ENCODE data around the gene TBC1D14. TPM values are rescaled to one million over a fixed set of nuclear protein-coding genes. Genes with fewer than 3 reads are reported as not detected.

The TBC1D14 gene
- total RNA-seq, 1 donor from 2014 or later = 68.2 TPM

- intact Hi-C loops (cut with DNase I) = no loop called here
- ATAC-seq = peak; percentile 98
Observed at GRCh38 chr4:7042503-7043283, 133.1 kb downstream of the TBC1D14 start.

GRCh38 chr4:7043284-7044136, 133.9 kb downstream of the TBC1D14 start, which contains the start of gene TADA2B:
Gene TADA2B, plus strand, starts transcription at chr4:7043372. Its CDS starts 208 bp downstream, at chr4:7043580.
- DNase-seq (ENCODE audit: low spot score) = peak; percentile 71
- intact Hi-C loops (cut with DNase I) = no loop called here
- peak; percentile 1 for ATAC-seq

More at GRCh38 chr4:7042503-7043283, 133.1 kb downstream of the TBC1D14 start:
- DNase-seq (ENCODE audit: low spot score) = peak; percentile 97

GRCh38 chr4:7044137-7044930, 134.7 kb downstream of the TBC1D14 start:
- no peak for DNase-seq (ENCODE audit: low spot score)
- intact Hi-C loops (cut with DNase I) = no loop called here

GRCh38 chr4:7045553-7045952, 135.9 kb downstream of the TBC1D14 start:
- ATAC-seq = no peak
- intact Hi-C loops (cut with DNase I) = no loop called here

More at GRCh38 chr4:7044137-7044930, 134.7 kb downstream of the TBC1D14 start:
- ATAC-seq = peak; percentile 1

GRCh38 chr4:7045961-7046921, 136.6 kb downstream of the TBC1D14 start:
- ATAC-seq (no peak), DNase-seq (ENCODE audit: low spot score) (no peak)
- intact Hi-C loops (cut with DNase I) = no loop called here

More at GRCh38 chr4:7045553-7045952, 135.9 kb downstream of the TBC1D14 start:
- DNase-seq (ENCODE audit: low spot score) = no peak

GRCh38 chr4:7046971-7047370, 137.3 kb downstream of the TBC1D14 start:
- ATAC-seq = no peak
- intact Hi-C loops (cut with DNase I) = no loop called here
- no peak for DNase-seq (ENCODE audit: low spot score)

- no peak for DNase-seq (ENCODE audit: low spot score)
- ATAC-seq = no peak
- intact Hi-C loops (cut with DNase I) = no loop called here
Observed at GRCh38 chr4:7048642-7049041, 139.0 kb downstream of the TBC1D14 start.

- no peak for ATAC-seq
- no peak for DNase-seq (ENCODE audit: low spot score)
- intact Hi-C loops (cut with DNase I) = no loop called here
Observed at GRCh38 chr4:7049295-7049694, 139.7 kb downstream of the TBC1D14 start.

GRCh38 chr4:7049739-7050138, 140.1 kb downstream of the TBC1D14 start:
- no peak for DNase-seq (ENCODE audit: low spot score)
- ATAC-seq = no peak
- intact Hi-C loops (cut with DNase I) = no loop called here

- no peak for DNase-seq (ENCODE audit: low spot score)
- ATAC-seq = no peak
- intact Hi-C loops (cut with DNase I) = no loop called here
Observed at GRCh38 chr4:7050481-7051143, 141.0 kb downstream of the TBC1D14 start.

GRCh38 chr4:7051144-7051495, 141.5 kb downstream of the TBC1D14 start:
- DNase-seq (ENCODE audit: low spot score) (no peak), ATAC-seq (no peak)
- intact Hi-C loops (cut with DNase I) = no loop called here

GRCh38 chr4:7051905-7052304, 142.3 kb downstream of the TBC1D14 start:
- no peak for DNase-seq (ENCODE audit: low spot score)
- intact Hi-C loops (cut with DNase I) = no loop called here
- no peak for ATAC-seq

GRCh38 chr4:7052313-7052712, 142.7 kb downstream of the TBC1D14 start:
- intact Hi-C loops (cut with DNase I) = no loop called here
- DNase-seq (ENCODE audit: low spot score) (no peak), ATAC-seq (no peak)

GRCh38 chr4:7052923-7053715, 143.5 kb downstream of the TBC1D14 start:
- intact Hi-C loops (cut with DNase I) = no loop called here
- DNase-seq (ENCODE audit: low spot score) = no peak
- ATAC-seq = peak; percentile 44

GRCh38 chr4:7054106-7054880, 144.7 kb downstream of the TBC1D14 start:
- no peak for ATAC-seq
- DNase-seq (ENCODE audit: low spot score) = no peak
- intact Hi-C loops (cut with DNase I) = no loop called here
